Measurements from ENCODE around the gene CAPN8.

Gene CAPN8

GRCh38 chr1:223654083-223654482, 11.4 kb downstream of the CAPN8 start:
- DNase-seq (ENCODE audit: low read depth in 3 of 3), result no peak

GRCh38 chr1:223653431-223653830, 12.1 kb downstream of the CAPN8 start:
- DNase-seq (ENCODE audit: low read depth in 3 of 3), result no peak

GRCh38 chr1:223653015-223653414, 12.5 kb downstream of the CAPN8 start:
- no peak for DNase-seq (ENCODE audit: low read depth in 3 of 3)

GRCh38 chr1:223652436-223652941, 13.0 kb downstream of the CAPN8 start:
- no peak for DNase-seq (ENCODE audit: low read depth in 3 of 3)

- no peak for DNase-seq (ENCODE audit: low read depth in 3 of 3)
Observed at GRCh38 chr1:223651291-223651991, 14.1 kb downstream of the CAPN8 start.

GRCh38 chr1:223650465-223650864, 15.0 kb downstream of the CAPN8 start:
- DNase-seq (ENCODE audit: low read depth in 3 of 3), result no peak

GRCh38 chr1:223649222-223649621, 16.3 kb downstream of the CAPN8 start:
- DNase-seq (ENCODE audit: low read depth in 3 of 3), result no peak

GRCh38 chr1:223647249-223647648, 18.3 kb downstream of the CAPN8 start:
- no peak for DNase-seq (ENCODE audit: low read depth in 3 of 3)

- DNase-seq (ENCODE audit: low read depth in 3 of 3), result no peak
Observed at GRCh38 chr1:223645903-223646302, 19.6 kb downstream of the CAPN8 start.

- DNase-seq (ENCODE audit: low read depth in 3 of 3), result no peak
Observed at GRCh38 chr1:223642237-223642636, 23.3 kb downstream of the CAPN8 start.

- no peak for DNase-seq (ENCODE audit: low read depth in 3 of 3)
Observed at GRCh38 chr1:223641523-223642039, 23.9 kb downstream of the CAPN8 start.

GRCh38 chr1:223639331-223639749, 26.2 kb downstream of the CAPN8 start:
- no peak for DNase-seq (ENCODE audit: low read depth in 3 of 3)

GRCh38 chr1:223635236-223635635, 30.3 kb downstream of the CAPN8 start:
- DNase-seq (ENCODE audit: low read depth in 3 of 3), result no peak

- no peak for DNase-seq (ENCODE audit: low read depth in 3 of 3)
Observed at GRCh38 chr1:223634423-223634822, 31.1 kb downstream of the CAPN8 start.

GRCh38 chr1:223631956-223632355, 33.5 kb downstream of the CAPN8 start:
- no peak for DNase-seq (ENCODE audit: low read depth in 3 of 3)

- DNase-seq (ENCODE audit: low read depth in 3 of 3), result no peak
Observed at GRCh38 chr1:223631473-223631872, 34.0 kb downstream of the CAPN8 start.

GRCh38 chr1:223629126-223629457, 36.4 kb downstream of the CAPN8 start:
- no peak for DNase-seq (ENCODE audit: low read depth in 3 of 3)

GRCh38 chr1:223628233-223629125, 37.0 kb downstream of the CAPN8 start:
- DNase-seq (ENCODE audit: low read depth in 3 of 3), result peak in 2 of 3 experiments; percentile 6 to 52

- no peak for DNase-seq (ENCODE audit: low read depth in 3 of 3)
Observed at GRCh38 chr1:223622132-223622842, 43.2 kb downstream of the CAPN8 start.

- no peak for DNase-seq (ENCODE audit: low read depth in 3 of 3)
Observed at GRCh38 chr1:223621312-223621734, 44.2 kb downstream of the CAPN8 start.

- no peak for DNase-seq (ENCODE audit: low read depth in 3 of 3)
Observed at GRCh38 chr1:223620297-223620897, 45.1 kb downstream of the CAPN8 start.

- no peak for DNase-seq (ENCODE audit: low read depth in 3 of 3)
Observed at GRCh38 chr1:223618680-223619079, 46.8 kb downstream of the CAPN8 start.
